ENCODE data around the gene ASCL4.
"Not testable (repeated sequence)": the region's sequence is repeated elsewhere in the genome, so short reads cannot be mapped to it uniquely, and the experiment has no call there.

ASCL4 gene, protein sequence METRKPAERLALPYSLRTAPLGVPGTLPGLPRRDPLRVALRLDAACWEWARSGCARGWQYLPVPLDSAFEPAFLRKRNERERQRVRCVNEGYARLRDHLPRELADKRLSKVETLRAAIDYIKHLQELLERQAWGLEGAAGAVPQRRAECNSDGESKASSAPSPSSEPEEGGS

DNA sequence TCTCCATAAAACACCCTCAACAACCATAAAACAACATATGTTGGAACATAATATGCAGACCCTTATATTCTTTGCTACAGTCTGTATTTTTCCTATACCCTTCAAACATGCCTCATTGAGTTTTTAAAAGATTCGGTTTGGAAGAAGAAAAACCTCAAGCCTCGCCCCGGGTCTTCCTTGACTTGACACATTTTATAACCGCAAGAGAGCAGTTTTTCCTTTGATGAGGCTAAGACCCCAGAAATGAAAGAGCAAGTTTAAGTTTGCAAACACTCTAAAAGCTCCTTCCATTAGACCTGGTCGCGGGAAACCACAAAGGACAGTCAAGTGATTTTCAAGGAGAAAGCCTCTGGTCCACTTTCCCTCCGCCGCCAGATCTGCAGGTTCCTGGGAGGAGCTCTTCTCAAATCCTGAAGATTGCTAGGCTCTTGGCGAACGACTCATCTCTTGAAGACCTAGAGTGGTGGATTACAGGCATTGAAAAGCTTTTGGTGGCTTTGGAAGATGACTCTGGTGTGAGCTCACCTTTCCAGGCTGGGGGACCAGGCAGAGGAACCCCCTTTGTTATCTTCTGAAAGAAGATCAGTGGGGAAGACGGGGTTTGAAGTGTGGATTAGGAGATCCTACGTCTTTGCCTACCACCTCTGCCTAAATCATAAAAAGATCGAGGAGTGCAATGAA, at the start of gene ASCL4:
TSS of gene ASCL4 (plus strand) at position 356 of the 681 bp plus-strand sequence. CDS start 515 bp downstream, outside the sequence.
- DNase-seq (ENCODE audit: low read depth in 1 of 2, low spot score in 1 of 2), result no peak

DNA sequence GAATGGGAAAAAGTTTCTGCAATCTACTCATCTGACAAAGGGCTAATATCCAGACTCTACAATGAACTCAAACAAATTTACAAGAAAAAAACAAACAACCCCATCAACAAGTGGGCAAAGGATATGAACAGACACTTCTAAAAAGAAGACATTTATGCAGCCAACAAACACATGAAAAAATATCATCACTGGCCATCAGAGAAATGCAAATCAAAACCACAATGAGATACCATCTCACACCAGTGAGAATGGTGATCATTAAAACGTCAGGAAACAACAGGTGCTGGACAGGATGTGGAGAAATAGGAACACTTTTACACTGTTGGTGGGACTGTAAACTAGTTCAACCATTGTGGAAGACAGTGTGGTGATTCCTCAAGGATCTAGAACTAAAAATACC, 47.2 kb upstream of the ASCL4 start:
- not testable (repeated sequence) for DNase-seq (ENCODE audit: low read depth in 1 of 2, low spot score in 1 of 2)

DNA sequence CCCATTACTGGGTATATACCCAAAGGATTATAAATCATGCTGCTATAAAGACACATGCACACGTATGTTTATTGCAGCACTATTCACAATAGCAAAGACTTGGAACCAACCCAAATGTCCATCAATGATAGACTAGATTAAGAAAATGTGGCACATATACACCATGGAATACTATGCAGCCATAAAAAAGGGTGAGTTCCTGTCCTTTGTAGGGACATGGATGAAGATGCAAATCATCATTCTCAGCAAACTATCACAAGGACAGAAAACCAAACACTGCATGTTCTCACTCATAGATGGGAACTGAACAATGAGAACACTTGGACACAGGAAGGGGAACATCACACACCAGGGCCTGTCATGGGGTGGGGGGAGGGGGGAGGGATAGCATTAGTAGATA, 46.8 kb upstream of the ASCL4 start:
- DNase-seq (ENCODE audit: low read depth in 1 of 2, low spot score in 1 of 2), result not testable (repeated sequence)

DNA sequence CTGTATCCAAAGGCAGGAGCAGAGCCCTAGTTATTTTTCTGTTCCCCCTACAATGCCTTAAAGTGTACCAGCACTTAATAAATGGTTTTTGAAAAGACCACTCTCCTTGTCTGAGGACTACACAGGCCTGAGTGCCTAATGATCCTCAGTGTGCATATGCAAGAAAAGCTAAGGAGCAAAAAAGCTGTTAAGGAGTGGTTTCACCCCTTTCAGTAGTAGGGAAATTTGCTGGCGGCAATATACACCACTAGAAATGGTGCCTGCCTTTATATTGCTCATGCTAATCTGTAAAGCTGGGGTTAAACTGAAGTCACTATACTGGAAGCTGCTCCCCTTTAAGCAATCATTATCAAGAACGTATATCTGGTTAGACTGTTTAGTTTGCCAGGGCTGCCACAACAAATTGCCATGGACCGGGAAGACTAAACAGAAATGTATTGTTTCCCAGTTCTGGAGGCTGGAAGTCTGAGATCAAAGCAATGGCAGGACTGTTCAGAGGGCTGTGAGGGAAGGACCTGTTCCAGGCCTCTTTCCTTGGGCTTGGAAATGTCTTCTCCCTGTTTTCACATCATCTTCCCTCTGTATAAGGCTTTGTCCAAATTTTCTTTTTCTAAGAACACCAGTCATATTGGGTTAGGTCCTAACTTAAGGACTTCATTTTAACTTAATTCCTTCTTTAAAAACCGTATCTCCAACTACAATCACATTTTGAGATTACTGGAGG, 43.7 kb upstream of the ASCL4 start:
- DNase-seq (ENCODE audit: low read depth in 1 of 2, low spot score in 1 of 2), result no peak

DNA sequence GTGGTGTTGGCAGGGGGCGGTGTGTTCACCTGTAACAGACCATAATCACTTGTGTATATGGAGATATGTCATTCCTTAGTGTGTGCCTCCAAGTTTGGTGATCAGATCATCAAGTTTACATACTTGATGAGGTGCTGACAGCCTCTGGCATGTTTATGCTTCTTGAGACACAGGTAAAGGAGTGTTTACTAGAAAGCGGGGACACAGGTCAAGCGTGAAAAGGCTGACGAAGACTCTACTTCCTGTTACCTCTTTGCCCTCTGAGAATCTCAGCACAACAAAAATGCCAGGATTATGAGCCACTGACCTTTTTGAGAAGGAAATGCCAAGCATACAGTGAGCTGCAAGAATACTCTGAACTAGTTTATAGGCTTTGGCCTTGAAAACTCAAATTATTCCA, 43.1 kb upstream of the ASCL4 start:
- DNase-seq (ENCODE audit: low read depth in 1 of 2, low spot score in 1 of 2), result no peak

DNA sequence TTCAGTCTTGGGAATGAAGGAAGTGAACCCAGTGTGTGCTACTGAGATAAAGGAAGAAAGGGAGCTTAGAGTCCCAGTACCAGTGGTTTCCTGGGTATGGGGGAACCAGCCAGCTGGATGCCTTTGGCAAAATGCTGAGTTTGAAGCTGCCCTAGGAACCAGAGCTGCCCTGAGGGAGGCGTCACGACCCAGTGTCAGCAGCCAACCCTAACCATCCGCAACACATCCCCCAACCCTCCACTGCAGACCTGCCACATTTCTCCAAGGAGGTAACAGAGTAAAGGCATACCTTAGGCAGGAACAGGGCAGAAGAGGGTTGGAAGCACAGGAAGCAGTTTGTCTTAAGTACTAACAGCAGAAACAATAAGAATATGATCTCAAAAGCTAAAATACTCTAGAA, 42.1 kb upstream of the ASCL4 start:
- DNase-seq (ENCODE audit: low read depth in 1 of 2, low spot score in 1 of 2), result no peak

DNA sequence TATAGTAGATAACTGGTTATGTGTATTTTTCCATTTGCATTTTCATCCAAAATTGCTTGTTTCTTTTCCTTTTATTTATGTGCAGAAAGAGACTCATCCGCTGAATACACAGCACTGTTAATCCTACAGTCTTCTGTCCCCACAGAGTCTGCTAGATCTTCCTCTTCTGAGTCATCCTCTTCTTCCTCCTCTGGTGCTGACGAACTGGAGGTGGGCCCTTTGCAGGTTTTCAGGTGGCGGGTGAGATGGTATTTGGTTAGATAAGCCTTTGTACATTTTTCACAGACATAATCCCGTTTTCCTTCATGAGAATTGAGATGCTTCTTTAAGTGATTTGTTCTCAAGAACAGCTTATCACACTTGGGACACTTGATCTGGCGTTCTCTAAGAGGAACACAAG, 40.4 kb upstream of the ASCL4 start:
- DNase-seq (ENCODE audit: low read depth in 1 of 2, low spot score in 1 of 2), result no peak

DNA sequence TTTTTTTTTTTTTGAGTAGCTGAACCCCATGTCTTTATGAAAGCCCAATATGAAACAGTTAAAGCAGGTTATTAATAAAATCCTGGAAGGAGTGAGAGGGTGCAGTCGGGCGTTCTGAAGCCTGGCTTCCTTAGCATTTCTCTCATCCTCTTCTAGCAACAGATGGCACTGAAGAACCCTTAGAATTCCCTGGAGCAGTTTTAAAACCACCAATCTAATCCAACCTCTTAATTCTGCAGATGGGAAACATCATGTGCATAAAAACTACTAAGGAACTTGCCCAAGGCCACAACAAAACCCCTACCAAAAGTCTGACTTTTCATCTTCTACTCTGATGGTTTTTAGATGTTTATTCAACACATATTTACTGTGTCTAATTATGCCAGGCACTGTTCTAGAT, 38.7 kb upstream of the ASCL4 start:
- DNase-seq (ENCODE audit: low read depth in 1 of 2, low spot score in 1 of 2), result no peak

DNA sequence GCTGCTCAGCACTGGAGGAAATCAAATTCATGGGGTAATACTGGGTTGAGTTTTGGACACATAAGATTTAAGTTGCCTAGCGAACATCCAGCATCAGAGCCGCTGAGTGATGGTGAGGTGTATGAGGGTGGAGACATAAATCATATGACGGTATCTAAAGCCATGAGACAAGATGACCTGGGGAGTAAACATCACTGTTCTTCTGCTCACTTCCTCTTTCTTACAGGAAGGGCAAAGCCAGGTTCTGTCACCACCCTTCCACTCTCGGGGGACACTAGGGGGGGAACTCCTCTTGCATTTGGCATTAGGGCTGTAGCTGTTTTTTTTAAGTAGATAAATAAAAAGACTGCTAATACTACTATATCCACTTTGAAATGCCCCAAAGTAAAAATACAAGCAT, 37.6 kb upstream of the ASCL4 start:
- no peak for DNase-seq (ENCODE audit: low read depth in 1 of 2, low spot score in 1 of 2)

DNA sequence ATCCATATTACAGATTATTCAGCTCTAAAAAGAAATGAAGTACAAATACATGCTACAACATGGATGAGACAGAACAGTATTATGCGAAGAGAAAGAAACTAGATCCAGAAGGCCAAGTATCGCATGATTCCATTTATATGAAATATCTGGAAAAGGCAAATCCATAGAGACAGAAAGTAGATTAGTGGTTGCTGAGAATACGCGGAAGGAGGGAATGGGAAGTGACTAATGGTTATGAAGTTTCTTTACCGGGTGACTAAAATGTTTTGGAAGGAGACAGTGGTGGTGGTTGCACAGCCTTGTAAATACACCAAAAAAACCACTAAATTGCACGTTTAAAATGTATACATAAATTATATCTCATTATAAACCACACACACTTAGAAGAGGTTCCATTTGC, 26.0 kb upstream of the ASCL4 start:
- no peak for DNase-seq (ENCODE audit: low read depth in 1 of 2, low spot score in 1 of 2)

DNA sequence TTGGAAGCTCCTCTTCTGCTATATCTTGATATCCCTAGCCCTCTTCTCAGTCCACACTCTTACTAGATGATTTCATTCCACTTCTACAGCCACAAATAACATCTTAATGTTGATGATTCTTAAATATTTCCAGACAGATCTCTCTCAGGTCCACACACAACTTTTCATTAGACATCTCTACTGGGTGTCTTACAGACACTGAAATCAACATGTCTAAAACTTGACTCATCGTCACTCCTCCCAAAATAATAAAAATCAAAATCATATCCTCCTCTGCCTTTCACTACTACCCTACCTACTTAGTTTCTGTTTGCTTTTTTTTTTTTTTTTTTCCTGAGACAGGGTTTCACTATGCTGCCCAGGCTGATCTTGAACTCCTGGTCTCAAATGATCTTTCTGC, 25.4 kb upstream of the ASCL4 start:
- DNase-seq (ENCODE audit: low read depth in 1 of 2, low spot score in 1 of 2), result no peak

DNA sequence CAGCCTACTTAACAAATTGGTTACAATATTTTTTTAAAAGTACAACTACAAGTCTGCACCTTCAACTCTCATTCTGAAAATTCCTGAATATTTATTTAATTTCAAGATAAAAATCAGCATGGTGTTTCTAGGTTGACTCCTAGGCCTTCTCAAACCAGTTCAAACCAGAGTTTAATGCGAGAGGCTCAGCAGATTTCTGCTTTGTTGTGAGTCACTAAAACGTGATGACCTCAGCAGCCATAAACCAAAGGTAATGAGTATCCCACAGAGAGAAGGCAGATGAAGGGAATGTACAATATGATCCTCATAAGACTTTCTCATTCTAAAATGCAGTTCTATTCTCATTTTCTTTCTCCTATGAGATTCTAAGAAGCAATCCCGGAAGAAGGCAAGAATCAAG, 15.1 kb upstream of the ASCL4 start:
- DNase-seq (ENCODE audit: low read depth in 1 of 2, low spot score in 1 of 2), result no peak

DNA sequence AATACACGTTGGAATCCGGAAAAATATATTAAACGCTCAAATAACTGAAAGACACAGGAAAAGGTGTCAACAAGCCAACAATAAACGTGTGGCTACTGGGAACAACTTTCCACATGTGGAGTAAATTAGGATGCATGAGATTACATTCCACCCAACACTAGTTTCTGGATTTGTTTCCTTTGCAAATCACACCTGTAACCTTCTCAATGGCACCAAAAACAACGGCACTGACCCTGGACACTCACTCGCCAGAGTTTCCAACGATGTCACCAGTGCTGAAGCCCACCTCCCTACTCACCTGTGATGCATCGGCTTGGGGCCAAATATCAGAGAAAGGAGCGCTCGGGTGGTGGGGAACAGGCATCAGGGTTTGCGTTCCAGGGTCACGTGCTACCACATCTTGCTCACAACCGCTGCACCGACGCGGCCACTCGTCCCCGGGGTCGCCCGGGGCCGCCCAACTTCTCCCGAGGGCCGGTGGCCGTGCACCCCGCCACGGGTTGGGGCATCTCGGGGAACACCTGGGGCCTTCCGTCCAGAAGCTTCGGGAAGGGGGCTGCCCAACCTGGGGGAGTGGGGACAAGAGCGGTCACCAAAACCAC, 14.2 kb upstream of the ASCL4 start:
- DNase-seq (ENCODE audit: low read depth in 1 of 2, low spot score in 1 of 2), result peak in 1 of 2 donors; percentile 22

DNA sequence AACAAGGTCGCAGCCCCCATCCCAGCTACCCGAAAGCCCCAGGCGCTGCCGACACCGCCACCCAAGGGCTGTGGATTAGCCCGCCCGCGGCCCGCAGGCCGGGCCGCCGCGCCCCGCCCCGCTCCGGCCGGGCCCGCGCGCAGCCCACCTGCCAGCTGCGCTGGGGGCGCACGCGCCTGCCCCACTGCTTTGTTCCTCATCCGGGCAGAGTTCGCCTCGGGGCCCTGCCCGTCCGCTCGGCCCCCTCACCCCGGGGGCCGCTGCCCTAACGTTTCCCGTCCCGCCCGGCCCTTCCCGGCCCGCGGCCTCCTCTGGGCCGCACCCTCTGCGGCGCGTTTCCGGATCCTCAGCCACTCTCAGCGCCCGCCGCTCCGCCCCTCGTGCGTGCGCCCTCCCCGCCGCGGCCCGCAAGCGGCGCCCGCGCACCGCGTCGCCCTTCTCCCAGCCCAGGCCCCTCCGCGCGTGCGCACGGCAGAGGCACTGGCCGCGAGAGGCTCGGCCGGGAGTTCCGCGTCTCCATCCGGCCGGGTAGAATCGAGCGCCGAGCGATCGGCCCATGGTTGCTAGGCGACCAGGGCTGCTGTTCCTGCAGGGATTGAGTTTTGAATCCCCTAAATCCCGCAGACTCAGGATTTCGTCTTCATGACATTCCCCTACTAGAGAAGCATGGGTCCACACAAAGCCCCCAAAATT, 13.5 kb upstream of the ASCL4 start, which contains the start of gene PRDM4:
TSS of gene PRDM4 (minus strand) at position 329 of the 693 bp plus-strand sequence. CDS start 622 bp downstream, outside the sequence.
- DNase-seq (ENCODE audit: low read depth in 1 of 2, low spot score in 1 of 2), result peak; percentile 76 to 89

DNA sequence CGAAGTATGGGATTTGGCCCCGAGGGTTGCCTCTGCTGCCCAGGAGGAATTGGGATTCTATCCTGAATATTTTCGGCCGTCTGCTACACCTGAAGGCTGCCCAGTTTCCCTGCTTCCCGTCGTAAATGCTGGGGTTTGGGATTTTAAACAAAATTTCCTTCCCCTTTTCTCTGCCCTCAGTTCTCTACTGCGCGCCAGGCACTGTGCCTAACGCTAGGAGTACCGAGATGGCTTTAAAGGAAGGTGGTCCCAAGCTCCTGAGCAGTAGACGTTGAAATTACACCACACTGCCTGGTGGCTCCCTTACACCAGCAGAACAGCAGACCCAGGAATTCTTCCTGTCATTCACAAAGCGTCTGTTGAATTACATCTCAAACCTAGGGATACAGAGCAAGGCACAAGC, 13.0 kb upstream of the ASCL4 start:
- no peak for DNase-seq (ENCODE audit: low read depth in 1 of 2, low spot score in 1 of 2)

DNA sequence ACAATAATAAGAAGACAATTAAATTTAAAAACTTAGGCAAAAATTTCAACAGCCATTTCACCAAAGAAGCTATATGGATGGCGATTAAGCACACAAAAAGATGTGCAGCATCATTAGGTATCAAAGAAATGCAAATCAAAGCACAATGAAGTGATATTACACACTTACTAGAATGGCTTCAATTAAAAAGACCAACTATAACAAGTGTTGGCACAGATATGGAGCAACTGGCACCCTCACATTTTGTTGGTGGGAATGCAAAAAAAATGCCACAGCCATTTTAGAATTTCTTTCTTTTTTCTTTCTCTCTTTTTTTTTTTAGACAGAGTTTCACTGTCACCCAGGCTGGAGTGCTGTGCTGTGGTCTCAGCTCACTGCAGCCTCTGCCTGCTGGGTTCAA, 11.6 kb upstream of the ASCL4 start:
- no peak for DNase-seq (ENCODE audit: low read depth in 1 of 2, low spot score in 1 of 2)

DNA sequence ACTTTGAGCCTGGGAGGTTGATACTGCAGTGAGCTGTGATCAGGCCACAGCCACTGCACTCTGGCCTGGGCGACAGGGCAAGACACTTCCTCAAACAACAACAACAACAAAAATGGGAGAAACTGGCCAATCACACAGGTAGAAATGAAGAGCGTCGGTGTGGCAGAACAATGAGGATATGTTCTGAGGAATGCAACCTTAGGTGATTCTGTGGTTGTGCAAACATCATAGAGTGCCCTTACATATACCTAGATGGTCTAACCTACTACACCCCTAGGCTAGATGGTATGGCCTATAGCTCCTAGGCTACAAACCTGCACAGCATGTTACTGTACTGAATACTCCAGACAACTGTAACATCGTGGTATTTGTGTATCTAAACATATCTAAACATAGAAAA, 9.9 kb upstream of the ASCL4 start:
- DNase-seq (ENCODE audit: low read depth in 1 of 2, low spot score in 1 of 2), result no peak

DNA sequence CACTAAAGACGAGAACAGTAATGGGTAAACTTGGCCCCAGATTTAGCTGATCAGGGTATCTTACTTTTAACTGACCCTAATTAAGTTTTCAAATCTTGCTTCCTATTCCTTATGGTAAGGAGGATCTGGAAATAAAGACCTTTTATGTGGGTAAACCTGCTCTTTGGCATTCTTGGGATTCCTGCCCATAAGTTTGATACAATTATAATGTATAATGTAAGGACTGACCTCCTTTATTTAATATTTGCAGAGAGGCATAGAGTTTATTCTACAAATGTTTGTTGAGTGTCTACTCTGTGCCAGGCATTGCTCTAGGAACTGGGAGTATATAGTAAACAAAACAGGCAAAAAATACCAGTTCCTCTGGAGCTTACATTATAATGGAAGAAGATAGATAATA, 9.2 kb upstream of the ASCL4 start:
- DNase-seq (ENCODE audit: low read depth in 1 of 2, low spot score in 1 of 2), result no peak

DNA sequence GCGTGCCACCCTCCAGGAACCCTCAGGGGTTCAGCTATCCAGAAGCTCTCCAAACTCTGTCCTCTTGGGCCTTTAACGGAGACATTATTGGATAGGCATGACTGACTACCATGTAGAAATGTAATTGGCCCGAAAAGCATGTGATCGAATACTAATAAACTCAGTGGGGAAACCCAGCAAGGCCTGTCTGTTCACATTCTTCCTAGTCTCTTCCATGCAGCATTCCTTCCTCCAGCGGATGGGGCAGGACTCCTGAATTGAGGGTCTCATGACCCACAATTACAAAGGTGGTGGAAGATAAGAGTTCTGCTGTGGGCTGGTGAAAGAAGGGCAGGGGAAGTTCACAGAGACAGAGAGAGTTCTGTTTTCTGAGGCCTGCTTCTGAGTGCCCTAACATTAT, 7.0 kb upstream of the ASCL4 start:
- DNase-seq (ENCODE audit: low read depth in 1 of 2, low spot score in 1 of 2), result no peak

DNA sequence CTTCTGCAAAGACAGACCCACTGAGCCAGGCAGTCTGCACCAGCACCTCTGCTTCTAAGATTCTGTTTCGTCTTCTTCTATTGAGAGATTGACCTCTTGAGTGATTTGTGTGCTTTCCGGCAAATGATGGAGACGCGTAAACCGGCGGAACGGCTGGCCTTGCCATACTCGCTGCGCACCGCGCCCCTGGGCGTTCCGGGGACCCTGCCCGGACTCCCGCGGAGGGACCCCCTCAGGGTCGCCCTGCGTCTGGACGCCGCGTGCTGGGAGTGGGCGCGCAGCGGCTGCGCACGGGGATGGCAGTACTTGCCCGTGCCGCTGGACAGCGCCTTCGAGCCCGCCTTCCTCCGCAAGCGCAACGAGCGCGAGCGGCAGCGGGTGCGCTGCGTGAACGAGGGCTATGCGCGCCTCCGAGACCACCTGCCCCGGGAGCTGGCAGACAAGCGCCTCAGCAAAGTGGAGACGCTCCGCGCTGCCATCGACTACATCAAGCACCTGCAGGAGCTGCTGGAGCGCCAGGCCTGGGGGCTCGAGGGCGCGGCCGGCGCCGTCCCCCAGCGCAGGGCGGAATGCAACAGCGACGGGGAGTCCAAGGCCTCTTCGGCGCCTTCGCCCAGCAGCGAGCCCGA, 703 bp downstream of the ASCL4 start:
- no peak for DNase-seq (ENCODE audit: low read depth in 1 of 2, low spot score in 1 of 2)

DNA sequence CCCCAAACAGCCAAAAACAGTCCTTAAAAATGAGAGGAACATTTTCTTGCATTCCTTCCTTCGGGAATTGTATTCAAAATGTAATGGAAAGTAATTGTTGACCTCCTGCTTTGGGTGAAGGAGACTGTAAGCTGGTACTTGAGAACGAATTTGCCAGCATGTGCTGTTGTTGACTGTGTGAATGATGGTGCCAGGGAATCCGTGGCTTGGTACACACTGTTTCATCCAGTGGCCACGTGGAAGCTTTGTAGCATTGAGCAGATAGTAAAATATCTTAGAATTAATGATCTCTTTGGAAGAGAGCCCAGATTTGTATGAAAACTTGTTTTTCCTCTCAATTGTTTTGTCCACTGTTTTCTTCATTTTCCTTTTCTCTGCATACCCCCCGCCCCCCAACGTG, 1.7 kb downstream of the ASCL4 start:
- no peak for DNase-seq (ENCODE audit: low read depth in 1 of 2, low spot score in 1 of 2)

Measured in activated T-helper 1 cell treated with anti-CD3 and anti-CD28 coated beads, Interleukin-2, amount 50 U/mL, for 16 hours (primary cell).